NCI-H1092 treated with DMSO at 0.1 percent for 48 hours (cell line): ENCODE results near the gene RRP9.

Experiments
- DNase-seq: peaks from one replicate; lab custom pipeline; 2025; lab: John Stamatoyannopoulos, UW

The RRP9 gene

DNA sequence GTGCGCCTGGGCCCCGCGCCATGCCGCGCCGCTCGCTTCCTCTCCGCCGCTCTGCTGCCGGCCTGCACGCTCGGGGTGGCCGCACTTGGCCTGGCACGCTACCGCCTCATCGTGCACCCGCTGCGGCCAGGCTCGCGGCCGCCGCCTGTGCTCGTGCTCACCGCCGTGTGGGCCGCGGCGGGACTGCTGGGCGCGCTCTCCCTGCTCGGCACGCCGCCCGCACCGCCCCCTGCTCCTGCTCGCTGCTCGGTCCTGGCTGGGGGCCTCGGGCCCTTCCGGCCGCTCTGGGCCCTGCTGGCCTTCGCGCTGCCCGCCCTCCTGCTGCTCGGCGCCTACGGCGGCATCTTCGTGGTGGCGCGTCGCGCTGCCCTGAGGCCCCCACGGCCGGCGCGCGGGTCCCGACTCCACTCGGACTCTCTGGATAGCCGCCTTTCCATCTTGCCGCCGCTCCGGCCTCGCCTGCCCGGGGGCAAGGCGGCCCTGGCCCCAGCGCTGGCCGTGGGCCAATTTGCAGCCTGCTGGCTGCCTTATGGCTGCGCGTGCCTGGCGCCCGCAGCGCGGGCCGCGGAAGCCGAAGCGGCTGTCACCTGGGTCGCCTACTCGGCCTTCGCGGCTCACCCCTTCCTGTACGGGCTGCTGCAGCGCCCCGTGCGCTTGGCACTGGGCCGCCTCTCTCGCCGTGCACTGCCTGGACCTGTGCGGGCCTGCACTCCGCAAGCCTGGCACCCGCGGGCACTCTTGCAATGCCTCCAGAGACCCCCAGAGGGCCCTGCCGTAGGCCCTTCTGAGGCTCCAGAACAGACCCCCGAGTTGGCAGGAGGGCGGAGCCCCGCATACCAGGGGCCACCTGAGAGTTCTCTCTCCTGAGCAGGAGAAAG, 14.4 kb upstream of the RRP9 start:
- DNase-seq, result no peak

DNA sequence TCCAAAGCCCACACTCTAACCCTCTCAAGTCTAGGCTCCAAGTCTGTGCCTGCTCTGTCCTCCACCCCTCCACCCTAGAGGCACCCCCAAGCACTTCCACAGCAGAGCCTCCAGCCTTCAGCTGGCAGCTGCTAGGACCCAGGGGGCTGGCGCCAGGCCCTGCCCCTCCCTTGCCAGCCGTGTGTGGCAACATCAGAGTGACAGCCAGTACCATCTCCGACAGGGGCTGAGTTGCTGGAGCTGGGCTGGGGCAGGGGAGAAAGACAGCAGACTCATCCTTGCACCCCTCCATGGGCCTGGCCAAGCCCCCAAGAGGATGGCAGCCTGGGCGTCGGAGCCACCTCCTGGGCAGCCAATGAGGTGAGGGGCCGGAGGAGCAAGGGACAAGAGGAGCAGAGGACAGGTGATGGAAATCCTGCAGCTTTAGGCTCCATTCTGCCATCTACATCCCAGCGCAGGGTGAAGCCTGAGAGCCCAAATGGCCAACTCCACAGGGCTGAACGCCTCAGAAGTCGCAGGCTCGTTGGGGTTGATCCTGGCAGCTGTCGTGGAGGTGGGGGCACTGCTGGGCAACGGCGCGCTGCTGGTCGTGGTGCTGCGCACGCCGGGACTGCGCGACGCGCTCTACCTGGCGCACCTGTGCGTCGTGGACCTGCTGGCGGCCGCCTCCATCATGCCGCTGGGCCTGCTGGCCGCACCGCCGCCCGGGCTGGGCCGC, 13.6 kb upstream of the RRP9 start, which contains the start of gene GPR62:
GPR62 (plus strand) TSS at position 207 of the 718 bp plus-strand sequence; CDS start at position 479, 272 bp downstream.
- no peak for DNase-seq

DNA sequence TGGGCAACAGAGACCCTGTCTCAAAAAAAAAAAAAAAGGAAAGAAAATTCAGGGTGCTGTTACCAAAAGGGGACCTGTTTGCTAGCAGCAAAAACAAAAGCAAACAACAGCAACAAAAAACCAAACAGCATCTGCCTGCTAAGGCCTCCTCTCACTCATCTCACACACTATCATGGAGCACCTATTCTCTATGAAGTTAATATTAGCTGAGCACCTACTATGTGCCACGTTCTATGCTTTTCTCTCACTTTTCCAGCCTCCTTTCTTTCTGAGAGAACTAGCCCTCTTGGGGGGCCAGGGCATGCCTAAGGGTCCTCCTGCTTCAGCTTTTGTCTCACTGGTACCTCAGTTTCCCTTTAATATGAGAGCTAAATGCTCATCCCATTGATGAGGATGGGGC, 13.0 kb upstream of the RRP9 start:
- no peak for DNase-seq

DNA sequence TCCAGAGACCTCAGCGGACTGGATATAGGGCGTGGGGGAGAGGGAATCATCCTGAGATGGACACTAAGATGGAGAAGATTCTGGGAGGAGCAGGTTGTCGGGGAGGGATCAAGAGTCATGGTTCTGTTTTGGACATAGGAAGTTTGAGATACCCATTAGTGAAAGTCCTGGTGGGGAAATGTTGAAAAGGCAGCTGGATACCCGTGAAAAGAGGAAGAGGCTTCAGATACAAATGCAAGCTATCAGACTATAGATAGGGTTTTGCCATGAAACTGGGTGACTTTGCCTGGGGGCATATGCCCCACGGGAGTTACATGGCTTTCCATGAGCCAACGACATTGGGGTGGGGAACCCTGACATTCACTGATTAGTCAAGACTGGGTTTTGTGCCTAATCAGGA, 12.4 kb upstream of the RRP9 start:
- DNase-seq, result no peak

DNA sequence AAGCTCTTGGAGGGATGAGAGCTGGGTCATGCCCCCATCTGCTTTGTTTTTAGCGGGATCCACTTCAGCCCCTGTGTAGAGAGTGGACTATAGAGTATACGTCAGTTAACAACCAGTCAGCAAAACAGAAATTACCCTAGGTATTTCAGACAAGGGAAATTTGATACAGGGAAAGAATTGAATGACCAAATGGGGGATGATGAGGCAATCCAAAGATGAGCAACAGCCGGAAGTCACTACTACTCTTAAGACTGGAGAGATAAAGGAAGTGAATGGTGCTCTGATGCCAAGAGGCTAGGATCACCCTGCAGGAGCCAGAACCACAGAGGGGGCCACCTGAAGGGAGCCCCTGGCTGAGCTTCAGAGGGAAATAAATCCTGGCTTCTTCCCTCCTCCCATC, 11.7 kb upstream of the RRP9 start:
- no peak for DNase-seq

DNA sequence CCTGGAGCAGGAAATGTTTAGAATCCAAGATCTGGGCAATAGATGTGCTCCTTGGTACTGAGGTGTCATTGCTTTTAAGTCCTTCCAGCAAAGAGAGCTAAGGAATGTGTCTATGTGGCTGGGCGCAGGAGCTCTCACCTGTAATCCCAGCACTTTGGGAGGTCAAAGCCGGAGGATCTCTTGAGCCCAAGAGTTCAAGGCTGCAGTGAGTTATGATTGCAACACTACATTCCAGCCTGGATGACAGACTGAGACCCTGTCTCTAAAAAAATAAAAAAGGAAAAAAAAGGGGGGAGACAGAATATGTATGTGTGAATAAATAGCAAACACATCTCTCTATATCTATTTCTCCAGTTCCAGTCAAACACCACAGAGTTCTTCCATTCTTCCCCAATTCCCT, 9.2 kb upstream of the RRP9 start:
- no peak for DNase-seq

DNA sequence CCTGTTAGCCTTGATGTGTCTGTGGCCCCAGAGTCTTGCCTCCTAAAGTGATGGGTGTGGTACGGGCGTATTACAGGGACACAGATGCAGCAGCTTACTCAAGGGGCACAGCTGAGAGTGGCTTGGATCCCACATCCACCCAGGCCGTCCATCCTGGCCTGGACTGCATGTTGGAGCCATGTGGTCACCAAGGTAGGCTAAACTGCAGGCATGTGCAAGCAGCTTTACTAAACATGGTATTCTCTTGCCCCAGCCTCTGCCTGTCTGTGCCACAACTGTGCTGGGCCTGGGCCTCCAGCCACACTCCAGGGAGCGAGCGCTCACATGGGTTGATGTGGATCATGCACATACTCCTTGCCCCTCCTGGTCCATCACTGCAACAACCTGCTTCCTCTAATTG, 7.4 kb upstream of the RRP9 start:
- no peak for DNase-seq

DNA sequence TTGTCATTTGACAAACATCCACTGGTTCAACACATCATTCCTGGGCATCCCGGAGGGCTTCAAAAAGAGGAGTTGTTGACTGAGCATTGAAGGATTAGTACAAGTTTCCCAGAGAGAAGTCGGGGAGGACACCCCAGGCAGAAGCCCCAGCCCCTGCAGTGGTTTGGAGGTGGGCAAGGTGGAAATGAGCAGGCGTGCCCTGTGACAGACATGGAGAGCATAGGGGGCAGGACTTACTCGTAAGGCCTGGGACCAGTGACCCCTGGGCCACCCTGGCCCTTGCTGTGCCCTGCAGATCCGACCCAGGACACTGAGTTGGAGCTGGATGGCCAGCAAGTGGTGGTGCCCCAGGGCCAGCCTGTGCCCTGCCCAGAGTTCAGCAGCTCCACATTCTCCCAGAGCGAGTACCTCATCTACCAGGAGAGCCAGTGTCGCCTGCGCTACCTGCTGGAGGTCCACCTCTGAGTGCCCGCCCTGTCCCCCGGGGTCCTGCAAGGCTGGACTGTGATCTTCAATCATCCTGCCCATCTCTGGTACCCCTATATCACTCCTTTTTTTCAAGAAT, 6.4 kb upstream of the RRP9 start:
- no peak for DNase-seq

DNA sequence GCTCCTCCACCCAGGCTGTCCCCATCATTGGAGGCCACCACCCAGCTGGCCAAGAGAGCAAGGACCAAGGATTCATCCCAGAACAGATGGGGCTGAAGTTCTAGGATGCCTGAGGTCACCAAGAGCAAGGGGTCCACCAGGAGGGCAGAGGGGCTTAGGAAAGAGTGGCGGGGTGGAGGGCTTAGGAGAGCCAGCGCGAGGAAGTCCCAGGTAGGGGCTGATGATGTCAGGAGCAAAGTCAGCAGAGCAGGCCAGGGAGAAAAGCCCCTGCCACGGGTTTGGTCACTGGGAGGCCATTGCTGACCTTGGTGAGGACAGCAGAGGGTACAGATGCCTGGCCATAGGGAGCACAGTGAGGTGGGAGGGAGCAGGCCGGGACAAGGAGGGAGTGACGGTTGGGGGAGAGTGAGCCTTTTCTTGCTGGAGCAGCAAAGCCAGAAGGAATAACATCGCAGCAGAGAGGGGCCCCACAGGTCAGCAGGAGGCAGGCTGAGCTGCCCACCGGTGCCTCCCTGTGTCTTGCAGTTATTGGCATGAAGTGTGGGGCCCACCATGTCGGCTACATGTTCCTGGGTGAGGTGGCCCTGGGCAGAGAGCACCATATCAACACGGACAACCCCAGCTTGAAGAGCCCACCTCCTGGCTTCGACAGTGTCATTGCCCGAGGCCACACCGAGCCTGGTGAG, 5.7 kb upstream of the RRP9 start:
- DNase-seq, result no peak

DNA sequence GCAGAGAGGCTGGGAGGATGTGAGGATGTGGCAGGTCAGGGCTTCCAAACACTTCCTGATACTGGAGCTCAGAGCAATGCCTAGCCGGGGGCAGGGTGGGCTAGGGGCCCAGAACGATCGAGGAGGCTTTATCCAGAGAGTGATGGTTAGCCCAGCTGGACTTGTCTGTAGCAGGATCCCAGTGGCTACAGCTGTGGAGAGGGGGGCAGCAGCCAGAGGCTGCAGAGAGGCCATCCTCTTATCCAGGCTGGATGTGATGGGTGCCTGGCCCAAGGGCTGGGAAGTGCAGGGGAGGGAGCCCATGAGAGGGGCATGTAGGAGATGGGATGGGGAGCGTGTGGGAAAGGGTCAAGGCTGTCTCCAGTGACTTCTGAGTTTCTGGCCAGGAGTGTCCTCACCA, 5.1 kb upstream of the RRP9 start:
- DNase-seq, result no peak

DNA sequence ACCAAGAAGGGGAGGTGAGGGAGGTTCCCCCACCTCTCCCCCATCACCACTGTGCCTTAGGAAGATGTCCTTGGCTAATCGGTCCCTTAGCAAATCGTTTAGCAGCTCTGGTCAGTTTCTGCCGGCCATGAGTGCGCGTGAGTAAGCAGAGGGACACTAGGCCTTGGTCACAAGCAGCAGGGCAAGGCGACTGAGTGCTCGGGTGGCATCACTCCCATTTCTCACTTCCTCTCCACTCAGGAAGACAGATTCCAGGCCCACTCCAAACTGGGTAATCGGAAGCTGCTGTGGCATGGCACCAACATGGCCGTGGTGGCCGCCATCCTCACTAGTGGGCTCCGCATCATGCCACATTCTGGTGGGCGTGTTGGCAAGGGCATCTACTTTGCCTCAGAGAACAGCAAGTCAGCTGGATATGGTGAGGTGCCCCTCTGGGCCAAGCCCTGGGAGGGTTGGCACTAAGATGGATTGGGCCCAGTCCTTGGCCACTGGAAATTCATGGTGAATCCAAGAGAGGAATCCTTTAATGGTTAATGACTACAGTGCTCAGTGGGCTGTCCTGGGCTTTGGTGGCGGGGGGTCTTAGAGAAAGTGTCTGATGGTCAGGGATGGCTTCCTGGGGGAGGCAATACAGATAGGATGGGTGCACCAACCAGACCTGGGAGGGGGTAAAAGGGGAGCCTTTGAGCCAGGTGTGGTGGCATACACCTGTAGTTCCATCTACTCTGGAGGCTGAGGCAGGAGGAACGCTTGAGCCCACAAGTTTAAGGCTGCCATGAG, 4.4 kb upstream of the RRP9 start:
- DNase-seq, result no peak

DNA sequence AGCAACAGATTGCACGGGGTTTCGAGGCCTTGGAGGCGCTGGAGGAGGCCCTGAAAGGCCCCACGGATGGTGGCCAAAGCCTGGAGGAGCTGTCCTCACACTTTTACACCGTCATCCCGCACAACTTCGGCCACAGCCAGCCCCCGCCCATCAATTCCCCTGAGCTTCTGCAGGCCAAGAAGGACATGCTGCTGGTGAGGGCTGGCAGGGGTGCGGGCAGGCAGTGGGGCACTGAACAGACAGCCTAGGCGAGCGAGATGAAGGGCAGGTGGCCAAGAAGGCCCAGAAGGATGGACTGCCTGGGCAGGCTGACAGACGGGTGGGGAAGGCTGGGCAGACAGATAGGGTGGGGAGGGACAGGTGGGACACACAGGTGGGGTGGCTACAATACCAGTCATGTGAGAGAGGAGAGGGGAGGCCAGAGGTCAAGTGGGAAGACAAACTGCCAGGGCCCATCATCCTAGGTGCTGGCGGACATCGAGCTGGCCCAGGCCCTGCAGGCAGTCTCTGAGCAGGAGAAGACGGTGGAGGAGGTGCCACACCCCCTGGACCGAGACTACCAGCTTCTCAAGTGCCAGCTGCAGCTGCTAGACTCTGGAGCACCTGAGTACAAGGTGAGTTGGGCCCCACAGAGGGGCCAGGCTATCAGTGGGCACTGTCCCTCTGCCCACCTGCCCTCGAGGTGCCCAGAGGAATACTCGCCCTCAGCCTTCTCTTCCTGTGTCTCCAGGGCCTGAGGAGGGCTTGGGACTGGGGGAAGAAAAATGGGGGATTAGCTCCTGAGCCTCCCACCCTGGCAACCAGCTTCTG, 3.5 kb upstream of the RRP9 start:
- DNase-seq, result no peak

DNA sequence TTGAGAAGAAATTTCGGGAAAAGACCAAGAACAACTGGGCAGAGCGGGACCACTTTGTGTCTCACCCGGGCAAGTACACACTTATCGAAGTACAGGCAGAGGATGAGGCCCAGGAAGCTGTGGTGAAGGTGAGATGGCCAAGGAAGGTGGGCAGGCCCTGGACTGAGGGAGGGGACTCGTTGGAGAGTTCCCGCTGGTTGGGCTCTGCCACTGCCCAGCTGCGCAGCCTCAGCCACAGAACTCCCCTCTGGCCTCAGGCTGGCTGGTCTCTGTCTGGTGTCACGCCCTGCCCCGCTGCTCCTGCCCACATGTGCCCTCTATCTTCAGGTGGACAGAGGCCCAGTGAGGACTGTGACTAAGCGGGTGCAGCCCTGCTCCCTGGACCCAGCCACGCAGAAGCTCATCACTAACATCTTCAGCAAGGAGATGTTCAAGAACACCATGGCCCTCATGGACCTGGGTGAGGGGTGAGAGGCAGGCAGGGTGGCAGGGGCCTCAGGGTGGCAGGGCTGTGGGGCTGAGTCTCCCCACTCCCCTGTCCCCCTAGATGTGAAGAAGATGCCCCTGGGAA, 2.8 kb upstream of the RRP9 start:
- no peak for DNase-seq

DNA sequence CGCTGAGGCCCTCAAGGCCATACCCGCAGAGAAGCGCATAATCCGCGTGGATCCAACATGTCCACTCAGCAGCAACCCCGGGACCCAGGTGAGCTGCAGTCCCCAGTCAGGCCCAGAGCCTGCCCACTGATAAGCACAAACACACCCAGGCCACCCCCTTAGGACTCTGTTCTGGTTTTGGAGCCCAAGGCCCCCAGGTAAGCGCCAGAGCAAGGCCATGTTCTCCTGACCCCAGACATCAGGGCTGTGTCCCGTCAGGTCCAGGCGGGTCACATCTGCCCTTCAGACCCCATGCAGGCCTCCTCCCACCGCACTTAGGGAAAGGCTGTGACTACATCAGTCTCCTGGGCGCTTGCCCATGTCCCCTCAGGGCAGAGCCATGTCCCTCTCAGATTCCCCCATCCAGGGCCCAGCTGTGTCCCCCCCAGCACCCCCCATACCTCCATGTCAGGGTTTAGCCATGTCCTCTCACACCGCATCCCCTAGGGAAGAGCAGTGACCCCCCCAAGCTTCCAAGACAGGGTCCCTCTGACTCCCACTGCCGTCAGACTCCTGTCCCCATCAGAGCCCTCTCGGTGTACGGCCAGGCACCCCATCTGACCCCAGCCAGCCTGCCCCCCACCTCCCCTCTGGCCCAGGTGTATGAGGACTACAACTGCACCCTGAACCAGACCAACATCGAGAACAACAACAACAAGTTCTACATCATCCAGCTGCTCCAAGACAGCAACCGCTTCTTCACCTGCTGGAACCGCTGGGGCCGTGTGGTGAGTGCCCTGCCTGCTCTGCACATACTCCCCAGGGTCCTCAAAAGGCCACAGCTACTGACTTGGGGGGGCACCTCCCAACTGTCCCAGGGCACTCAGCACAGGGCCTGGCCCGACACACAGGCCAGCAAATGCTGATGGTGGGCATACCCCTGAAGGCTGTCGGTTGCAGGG, 2.0 kb upstream of the RRP9 start:
- DNase-seq, result no peak

DNA sequence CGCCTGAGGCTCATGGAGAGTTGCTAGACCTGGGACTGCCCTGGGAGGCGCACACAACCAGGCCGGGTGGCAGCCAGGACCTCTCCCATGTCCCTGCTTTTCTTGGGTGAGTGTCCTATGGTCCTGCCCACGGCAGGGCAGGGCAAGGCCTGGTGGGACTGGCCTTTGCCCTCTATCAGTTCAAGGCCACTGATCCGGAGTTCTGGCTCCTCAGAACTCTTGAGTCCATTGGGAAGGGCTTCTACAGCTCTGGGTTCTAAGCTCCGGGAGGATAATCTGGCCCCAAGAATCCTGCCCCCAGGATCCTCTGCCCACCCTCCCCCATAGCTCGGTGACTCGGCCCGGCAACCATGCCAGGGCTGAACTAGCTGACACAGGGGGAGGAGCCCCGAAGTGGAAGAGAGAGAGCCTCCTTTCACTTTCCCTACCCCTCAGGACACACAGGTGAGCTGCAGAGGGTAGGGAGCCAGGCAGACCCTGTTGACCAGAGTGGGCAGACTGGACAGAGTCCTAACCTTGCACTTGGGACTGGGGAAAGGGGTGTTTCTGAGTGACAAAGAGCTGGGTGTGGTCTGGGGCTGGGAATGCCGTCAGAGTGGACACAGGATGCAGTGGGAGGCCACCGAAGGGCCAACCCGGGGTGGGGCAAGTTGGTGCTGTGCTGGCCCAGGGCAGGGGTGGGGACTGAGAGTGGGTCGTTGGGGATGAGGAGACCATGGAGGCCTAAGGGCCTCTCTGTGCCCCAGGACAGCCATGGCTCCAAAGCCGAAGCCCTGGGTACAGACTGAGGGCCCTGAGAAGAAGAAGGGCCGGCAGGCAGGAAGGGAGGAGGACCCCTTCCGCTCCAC, 1.1 kb upstream of the RRP9 start:
- no peak for DNase-seq

DNA sequence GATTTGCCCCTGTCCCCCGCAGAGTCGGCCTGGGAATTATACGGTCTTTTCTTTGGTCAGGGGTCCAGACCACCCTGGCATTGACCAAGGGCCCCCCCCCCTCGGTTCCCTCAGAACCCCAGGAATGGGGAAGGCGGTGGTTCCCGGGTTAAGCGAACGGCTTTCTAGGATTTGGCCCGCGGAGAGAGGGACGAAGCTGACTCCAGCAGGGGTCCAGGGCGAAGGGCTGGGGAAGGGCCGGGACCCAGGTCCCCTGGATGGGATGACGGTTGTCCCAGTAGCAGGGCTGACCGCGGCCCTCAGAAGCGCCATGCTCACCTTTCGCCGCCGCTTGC, 274 bp downstream of the RRP9 start:
- no peak for DNase-seq

DNA sequence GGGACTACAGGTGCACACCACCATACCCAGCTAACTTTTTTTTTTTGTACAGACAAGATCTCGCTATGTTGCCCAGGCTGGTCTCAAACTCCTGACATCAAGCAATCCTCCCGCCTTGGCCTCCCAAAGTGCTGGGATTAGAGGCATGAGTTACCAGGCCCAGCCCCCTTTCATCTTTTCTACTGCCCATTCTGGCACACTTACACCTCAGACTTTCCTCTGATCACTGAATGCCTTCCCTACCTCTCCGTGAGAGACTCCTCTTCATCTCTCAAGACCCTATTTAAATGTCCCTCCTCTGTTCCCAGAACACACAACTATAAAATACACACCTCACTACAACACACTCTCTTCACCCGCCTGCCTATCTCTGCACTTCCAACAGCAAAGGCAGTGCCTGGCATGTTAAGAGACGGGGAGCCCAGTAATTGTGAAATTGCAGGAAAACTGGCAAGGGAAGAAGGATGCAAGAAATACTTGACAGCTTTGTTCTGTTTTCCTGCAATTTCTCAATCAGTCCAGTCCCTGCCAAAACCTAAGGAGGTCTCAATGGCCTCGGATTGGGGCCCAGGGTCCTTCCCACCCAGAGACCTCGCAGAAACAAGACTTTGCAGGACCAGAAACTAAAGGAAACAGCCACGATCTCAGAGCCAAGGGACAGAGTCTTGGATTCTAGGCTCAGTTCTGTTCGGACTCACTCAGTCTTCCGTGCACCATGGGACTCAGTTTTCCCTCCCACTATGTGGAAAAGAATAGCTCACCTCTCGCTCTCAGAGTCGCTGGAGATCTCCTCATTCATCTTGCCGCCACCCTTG, 849 bp downstream of the RRP9 start:
- DNase-seq, result no peak
